Retinal pigment epithelial cell (primary cell): Measurements from ENCODE around the gene IL9R.
"Not testable (repeated sequence)": the region's sequence is repeated elsewhere in the genome, so short reads cannot be mapped to it uniquely, and the experiment has no call there.

Experiments used
- DNase-seq: peaks from one replicate; pipeline ENCODE4 v3.0.0-alpha.2; 2010; ENCODE audit warnings: low read depth
- H3K4me3 ChIP-seq: 2 replicates; pipeline ENCODE4 v1.5.1; 2011; ENCODE audit warnings: mild to moderate bottlenecking, low read length, control low read depth, moderate library complexity
- TF ChIP-seq, protein P1 (sequence below): conservative IDR thresholded peaks from 2 replicates; pipeline ENCODE4 v1.5.1; 2011; ENCODE audit warnings: low read depth, low read length, control low read depth, inconsistent platforms

IL9R gene

DNA sequence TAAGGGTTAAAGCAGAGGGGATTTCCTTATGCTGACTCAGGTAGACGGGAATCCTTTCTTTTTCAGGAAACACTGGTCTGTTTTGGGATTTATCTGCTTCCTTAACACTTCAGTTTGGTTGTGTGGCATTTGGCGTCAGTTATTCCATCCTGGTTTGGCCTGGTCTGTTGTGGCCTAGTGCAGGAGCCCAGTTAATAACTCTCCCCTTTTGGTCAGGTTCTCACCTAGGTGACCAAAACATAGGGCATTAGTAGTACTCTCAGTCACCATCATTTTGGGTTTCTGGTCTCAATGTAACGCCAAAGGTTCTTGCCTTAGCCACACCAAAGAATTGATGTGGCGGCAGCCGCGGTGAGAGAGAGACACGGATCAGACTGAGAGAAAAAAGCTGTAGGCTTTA is 39.7 kb upstream of the IL9R start:
- H3K4me3 ChIP-seq = no peak overlapping the region
- TF ChIP-seq, protein P1, sequence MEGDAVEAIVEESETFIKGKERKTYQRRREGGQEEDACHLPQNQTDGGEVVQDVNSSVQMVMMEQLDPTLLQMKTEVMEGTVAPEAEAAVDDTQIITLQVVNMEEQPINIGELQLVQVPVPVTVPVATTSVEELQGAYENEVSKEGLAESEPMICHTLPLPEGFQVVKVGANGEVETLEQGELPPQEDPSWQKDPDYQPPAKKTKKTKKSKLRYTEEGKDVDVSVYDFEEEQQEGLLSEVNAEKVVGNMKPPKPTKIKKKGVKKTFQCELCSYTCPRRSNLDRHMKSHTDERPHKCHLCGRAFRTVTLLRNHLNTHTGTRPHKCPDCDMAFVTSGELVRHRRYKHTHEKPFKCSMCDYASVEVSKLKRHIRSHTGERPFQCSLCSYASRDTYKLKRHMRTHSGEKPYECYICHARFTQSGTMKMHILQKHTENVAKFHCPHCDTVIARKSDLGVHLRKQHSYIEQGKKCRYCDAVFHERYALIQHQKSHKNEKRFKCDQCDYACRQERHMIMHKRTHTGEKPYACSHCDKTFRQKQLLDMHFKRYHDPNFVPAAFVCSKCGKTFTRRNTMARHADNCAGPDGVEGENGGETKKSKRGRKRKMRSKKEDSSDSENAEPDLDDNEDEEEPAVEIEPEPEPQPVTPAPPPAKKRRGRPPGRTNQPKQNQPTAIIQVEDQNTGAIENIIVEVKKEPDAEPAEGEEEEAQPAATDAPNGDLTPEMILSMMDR = no peak
- no peak for DNase-seq

DNA sequence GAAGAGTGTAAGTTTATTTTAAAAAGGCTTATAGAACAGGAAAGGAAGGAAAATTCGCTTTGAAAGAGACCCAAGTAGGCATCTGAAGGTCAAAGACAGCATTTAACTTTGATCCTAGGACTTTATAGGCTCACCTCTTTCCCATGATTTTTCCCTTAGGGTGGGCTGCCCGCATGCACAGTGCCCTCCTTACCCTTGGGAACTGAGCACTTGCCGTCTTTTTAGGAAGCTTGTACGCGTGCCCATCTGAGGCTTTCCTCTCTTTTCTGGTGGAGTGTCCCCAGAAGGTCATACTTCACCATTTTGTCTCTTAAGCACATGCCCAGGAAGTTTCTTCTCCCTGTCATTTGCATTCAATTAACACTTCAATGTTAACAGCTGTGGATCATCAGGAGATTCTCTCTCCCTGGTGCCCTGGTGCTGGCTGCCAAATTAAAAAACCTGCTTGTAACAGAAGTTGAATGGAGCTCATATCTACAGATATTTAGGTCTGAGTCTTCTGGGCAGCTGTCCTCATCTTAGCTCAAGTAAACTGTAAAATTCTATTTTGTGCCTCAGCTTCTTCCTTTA is 38.4 kb upstream of the IL9R start:
- TF ChIP-seq, protein P1 = no peak
- H3K4me3 ChIP-seq = no peak overlapping the region
- no peak for DNase-seq

DNA sequence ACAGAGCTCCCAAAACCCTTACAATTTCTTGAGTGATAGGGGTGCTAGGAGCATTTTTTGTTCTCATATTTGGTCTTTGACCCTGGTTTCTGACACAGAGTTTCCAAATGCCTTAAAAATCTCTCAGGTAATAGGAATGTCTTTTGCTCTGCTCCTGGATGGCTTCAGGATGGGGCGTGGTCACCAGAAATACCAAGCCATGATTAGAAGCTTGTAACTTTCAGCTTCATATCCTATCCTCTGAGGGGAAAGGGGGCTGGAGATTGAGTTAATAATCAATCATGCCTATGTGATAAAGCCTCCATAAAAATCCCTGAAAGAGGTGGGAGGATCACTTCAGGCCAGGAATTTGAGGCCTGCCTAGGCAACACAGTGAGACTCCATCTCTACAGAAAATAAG is 34.6 kb upstream of the IL9R start:
- H3K4me3 ChIP-seq = no peak overlapping the region
- no peak for DNase-seq
- TF ChIP-seq, protein P1 = no peak

DNA sequence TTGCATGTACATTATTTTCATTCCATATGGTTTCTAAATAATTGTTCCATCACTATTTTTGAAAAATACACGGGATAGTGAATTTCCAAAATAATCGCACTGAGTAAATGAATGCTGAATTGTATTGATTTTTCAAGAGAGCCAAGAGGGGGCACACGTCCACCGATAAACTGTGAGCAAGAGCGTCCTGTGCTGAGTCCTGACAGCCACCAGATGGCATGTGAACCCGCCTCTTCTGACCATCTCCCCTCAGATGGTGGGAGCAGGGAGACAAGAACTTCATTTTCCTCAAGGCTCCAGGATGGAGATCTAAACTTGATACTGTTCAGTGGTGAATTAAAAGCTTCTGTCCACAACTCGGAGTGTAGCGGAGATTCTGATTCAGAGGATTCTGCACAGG is 30.6 kb upstream of the IL9R start:
- TF ChIP-seq, protein P1 = peak; percentile 12
- DNase-seq = no peak
- no peak overlapping the region for H3K4me3 ChIP-seq

DNA sequence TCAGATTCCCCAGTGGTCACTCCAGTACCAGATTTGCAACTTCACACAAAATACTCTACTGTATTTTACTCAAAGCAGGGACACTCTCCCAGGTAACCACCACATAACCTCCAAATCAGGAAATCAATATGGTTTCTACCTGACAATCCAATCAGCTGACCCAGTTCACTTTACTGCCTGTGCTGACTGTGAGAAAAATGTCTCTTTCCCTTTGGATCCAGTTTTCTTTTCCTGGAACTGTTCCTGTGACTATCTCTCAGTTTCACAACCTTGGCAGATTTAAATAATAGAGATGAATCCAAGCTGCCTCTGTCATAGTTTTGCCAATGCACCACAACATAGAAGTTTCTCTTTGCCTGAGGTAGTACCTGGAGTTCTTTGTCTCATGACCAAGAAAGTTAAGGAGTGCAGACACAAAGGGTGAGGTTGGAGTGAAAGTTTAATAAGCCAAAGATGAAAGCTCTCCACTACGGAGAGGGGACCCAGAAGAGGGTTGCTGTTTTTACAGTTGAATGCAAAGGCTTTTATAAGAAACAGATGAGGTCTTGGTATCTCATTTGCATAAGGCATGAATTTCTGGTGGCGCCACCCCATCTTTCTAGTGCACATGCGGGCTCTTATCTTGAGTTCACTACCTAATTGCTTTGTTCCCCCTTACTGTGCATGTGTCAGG is 29.7 kb upstream of the IL9R start:
- no peak for DNase-seq
- no peak overlapping the region for H3K4me3 ChIP-seq
- TF ChIP-seq, protein P1 = no peak

DNA sequence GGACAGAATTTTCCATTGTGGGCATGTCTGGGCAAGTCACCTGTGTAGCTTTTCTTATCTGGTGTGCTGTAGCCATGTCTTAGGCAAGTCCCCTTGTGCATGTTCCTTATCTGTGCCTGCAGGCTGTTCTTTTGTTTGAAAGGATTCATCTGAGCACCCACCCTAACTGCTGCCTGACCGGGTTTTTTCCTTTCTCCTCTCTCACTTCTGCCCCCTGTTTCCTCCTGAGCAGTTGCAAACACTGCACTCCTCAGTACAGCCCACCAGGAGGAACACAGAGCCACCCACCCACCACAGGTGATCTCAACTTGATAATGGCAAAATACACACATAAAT is 29.2 kb upstream of the IL9R start:
- TF ChIP-seq, protein P1 = no peak
- no peak overlapping the region for H3K4me3 ChIP-seq
- no peak for DNase-seq

DNA sequence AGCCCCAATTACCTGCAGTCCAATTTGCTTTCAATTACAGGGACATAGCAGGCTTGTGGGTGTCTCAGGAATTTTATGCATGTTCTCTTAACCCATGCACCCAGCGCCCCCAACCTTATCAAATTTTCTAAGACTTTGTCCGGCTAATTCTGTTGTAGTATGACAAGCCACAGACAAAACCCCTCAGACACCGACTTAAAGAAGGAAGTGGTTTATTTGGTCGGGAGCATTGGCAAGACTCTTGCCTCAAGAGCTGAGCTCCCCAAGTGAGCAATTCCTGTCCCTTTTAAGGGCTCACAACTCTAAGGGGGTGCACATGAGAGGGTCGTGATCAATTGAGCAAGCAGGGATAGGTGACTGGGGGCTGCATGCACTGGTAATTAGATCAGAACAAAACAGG is 28.7 kb upstream of the IL9R start:
- TF ChIP-seq, protein P1 = no peak
- DNase-seq = no peak
- H3K4me3 ChIP-seq = no peak overlapping the region

DNA sequence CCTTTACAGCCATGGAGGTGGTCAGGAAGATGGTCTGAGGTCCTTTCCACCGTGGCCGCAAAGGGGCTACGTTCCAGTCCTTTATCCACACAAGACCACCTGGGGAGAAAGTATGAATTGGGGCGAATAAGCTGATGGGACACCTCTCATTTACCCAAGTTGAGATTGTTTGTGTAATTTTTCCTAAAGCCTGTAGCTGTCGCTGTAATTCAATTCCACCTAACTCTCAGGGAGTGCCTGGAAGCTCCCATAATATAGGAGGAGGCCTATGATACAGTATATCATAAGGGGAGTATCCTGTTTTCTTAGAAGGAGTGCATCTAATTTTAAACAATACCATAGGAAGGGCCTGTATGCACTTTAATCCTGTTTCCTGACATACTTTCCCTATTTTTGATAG is 25.8 kb upstream of the IL9R start:
- DNase-seq, H3K4me3 ChIP-seq: not testable (repeated sequence)

DNA sequence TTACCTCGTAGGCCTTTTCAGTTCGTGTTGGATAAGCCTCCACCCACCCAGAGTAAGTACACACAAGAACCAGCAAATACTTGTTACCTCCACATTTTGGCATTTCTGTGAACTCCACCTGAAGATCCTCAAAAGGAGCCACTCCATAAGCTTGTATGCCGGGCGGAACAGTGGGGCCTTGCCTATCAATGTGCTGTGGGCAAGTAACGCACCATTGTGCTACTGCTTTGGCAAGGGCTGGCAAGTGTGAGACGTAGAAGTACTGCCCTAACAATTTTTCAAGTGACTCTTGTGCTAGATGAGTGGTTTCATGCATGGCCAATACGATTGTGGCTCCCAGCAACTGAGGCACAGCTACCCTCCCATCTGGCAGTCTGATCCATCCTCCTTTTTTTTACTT is 25.3 kb upstream of the IL9R start:
- H3K4me3 ChIP-seq, DNase-seq: not testable (repeated sequence)
